ENCODE measurements around the gene CCDC160. TPM values are rescaled to one million over a fixed set of nuclear protein-coding genes. Genes with fewer than 3 reads are reported as not detected.

The CCDC160 gene
- total RNA-seq, 3 donors from 2014 or later (not counting 1 experiment from before 2014, with no cell fraction given): not detected

DNA sequence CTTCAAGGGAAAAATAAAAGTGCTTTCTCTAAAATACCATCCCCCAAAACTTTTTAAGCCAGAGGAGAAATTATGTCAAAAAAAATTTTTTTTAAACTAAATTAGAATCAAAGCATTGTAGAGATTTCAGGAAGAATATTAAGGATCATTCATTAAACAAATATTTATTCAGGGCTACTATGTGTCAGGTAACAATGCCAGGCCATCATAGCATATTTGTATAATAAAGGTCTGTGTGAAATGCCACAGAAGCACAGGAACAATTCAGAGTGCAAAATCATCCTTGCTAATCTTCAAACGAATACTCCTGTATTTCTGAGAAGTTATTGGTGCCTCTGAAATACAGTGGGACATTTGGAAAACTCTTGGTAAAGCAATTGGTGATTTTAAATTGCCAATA lies 2.0 kb downstream of the CCDC160 start:
- 100% methylated on average over 1 of the region's 1 CpG for WGBS (ENCODE audit: insufficient coverage)
- H3K4me3 Mint-ChIP-seq: no peak overlapping the region
- no peaks in the 10 kb centered on the region for H3K4me1 Mint-ChIP-seq
- H3K27me3 Mint-ChIP-seq (ENCODE audit: low read depth in 2 of 2): peaks cover 5 to 22% of the 10 kb centered on the region in 2 donors
- Histone ChIP-seq H3K4me1 (ENCODE audit: control insufficient read depth, insufficient read depth, low read length) (peaks cover 10% of the 10 kb centered on the region), H3K27me3 (ENCODE audit: control insufficient read depth, insufficient read depth, low read length) (peaks cover 8% of the 10 kb centered on the region), H3K4me3 (ENCODE audit: low read length) (no peak overlapping the region), H3K9me3 (ENCODE audit: control insufficient read depth, insufficient read depth, low read length) (no peaks in the 10 kb centered on the region), H3K27ac (ENCODE audit: low read length) (no peak overlapping the region), H3K36me3 (ENCODE audit: control insufficient read depth, insufficient read depth, low read length) (no peaks in the 10 kb centered on the region)
- ATAC-seq: no peak
- TF ChIP-seq, protein P1, sequence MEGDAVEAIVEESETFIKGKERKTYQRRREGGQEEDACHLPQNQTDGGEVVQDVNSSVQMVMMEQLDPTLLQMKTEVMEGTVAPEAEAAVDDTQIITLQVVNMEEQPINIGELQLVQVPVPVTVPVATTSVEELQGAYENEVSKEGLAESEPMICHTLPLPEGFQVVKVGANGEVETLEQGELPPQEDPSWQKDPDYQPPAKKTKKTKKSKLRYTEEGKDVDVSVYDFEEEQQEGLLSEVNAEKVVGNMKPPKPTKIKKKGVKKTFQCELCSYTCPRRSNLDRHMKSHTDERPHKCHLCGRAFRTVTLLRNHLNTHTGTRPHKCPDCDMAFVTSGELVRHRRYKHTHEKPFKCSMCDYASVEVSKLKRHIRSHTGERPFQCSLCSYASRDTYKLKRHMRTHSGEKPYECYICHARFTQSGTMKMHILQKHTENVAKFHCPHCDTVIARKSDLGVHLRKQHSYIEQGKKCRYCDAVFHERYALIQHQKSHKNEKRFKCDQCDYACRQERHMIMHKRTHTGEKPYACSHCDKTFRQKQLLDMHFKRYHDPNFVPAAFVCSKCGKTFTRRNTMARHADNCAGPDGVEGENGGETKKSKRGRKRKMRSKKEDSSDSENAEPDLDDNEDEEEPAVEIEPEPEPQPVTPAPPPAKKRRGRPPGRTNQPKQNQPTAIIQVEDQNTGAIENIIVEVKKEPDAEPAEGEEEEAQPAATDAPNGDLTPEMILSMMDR (IDR thresholded peaks at IDR 0.05): no peak
- H3K36me3 Mint-ChIP-seq: no peaks in the 10 kb centered on the region
- no peak overlapping the region for H3K27ac Mint-ChIP-seq
- DNase-seq: no peak
- intact Hi-C loops (cut with micrococcal nuclease): no loop called here
- H3K9me3 Mint-ChIP-seq: no peaks in the 10 kb centered on the region

DNA sequence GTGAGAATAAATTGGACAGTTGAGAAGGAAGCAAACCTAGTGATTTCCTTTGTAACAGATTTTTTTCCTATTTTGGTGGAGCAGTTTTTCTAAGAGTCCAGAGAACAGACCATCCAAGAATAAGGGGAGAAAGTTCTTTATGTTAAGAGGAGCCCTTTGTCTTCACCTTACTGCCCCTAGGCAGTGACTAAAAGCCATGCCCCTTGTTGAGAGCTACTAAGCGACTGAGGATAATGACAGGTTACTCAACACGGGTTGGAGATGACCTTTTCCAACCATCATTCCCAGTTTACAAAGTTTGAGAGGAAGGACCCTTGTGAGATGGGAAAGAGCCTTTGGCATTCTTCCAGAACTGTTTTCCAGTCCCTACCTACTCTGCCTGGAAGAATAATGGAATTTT lies 3.2 kb downstream of the CCDC160 start:
- intact Hi-C loops (cut with micrococcal nuclease): no loop called here
- WGBS (ENCODE audit: insufficient coverage): no CpG with 5 or more reads among the region's 2 CpGs
- Mint-ChIP-seq H3K27me3 (ENCODE audit: low read depth in 2 of 2) (peaks cover 5 to 34% of the 10 kb centered on the region in 2 donors), H3K36me3 (no peaks in the 10 kb centered on the region), H3K4me3 (no peak overlapping the region), H3K4me1 (no peaks in the 10 kb centered on the region), H3K27ac (no peak overlapping the region), H3K9me3 (no peaks in the 10 kb centered on the region)
- no peaks in the 10 kb centered on the region for H3K9me3 ChIP-seq (ENCODE audit: control insufficient read depth, insufficient read depth, low read length)
- no peak overlapping the region for H3K27ac ChIP-seq (ENCODE audit: low read length)
- ATAC-seq (no peak), DNase-seq (no peak)
- no peak overlapping the region for H3K4me3 ChIP-seq (ENCODE audit: low read length)
- H3K27me3 ChIP-seq (ENCODE audit: control insufficient read depth, insufficient read depth, low read length): peaks cover 8% of the 10 kb centered on the region
- TF ChIP-seq, protein P1 (IDR thresholded peaks at IDR 0.05): no peak
- peaks cover 10% of the 10 kb centered on the region for H3K4me1 ChIP-seq (ENCODE audit: control insufficient read depth, insufficient read depth, low read length)
- H3K36me3 ChIP-seq (ENCODE audit: control insufficient read depth, insufficient read depth, low read length): no peaks in the 10 kb centered on the region

DNA sequence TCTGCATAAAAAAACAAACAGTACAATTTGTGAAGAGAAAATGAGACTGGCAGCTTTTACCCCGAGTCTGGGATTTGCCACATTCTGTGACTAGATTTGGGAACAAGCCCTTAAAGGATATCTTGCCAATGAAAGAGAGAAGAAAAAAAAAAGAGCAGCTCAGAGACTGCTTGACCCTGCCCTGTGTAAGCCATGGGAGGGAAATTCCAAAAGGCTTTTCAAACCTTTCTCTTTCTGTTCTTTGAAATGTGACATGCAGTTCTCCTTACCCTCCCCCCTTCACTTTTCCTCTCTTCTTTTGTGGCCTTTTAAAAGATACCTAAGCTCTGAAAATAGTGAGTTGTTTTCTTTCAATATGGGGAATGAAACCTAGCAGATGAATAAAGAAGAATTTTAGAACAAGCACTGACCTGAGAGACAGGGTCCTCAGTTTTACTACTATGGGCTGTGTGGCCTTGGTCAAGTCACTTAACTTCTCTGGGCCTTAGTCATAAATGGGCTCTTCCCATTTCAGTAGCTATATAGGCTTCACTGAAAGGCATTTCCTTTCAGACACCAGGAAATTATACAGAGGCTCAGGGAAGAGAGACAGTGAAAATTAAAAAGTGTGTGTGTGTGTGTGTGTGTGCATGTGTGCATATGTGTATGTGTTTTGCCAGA lies 5.1 kb downstream of the CCDC160 start:
- Histone ChIP-seq H3K9me3 (ENCODE audit: control insufficient read depth, insufficient read depth, low read length) (no peaks in the 10 kb centered on the region), H3K36me3 (ENCODE audit: control insufficient read depth, insufficient read depth, low read length) (no peaks in the 10 kb centered on the region), H3K27ac (ENCODE audit: low read length) (no peak overlapping the region), H3K27me3 (ENCODE audit: control insufficient read depth, insufficient read depth, low read length) (peaks cover 3% of the 10 kb centered on the region), H3K4me1 (ENCODE audit: control insufficient read depth, insufficient read depth, low read length) (peaks cover 5% of the 10 kb centered on the region), H3K4me3 (ENCODE audit: low read length) (no peak overlapping the region)
- Mint-ChIP-seq H3K4me3 (no peak overlapping the region), H3K27ac (no peak overlapping the region), H3K36me3 (no peaks in the 10 kb centered on the region), H3K27me3 (ENCODE audit: low read depth in 2 of 2) (peaks cover 5 to 39% of the 10 kb centered on the region in 2 donors), H3K9me3 (no peaks in the 10 kb centered on the region), H3K4me1 (no peaks in the 10 kb centered on the region)
- no peak for ATAC-seq
- TF ChIP-seq, protein P1 (IDR thresholded peaks at IDR 0.05): no peak
- no peak for DNase-seq
- WGBS (ENCODE audit: insufficient coverage): 86% methylated on average over 1 of the region's 1 CpG
- intact Hi-C loops (cut with micrococcal nuclease): no loop called here

DNA sequence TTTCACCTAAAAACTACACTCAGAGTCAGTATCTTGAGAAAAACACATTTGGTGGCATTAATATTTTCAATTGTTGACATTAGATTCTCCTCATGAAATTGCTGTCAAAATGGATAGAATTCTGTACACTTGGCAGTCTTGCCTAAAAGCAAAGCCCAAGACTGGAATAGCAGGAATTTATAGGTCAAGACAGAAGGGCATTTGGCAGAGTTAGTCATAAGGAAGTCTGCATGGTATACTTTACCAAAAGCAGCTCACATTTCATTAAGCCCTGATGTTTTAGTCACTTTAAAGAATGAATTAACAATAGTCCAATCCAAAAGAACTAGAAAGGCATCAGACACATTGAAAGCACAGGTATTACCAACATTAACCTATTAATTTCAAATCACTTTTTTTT lies 7.1 kb downstream of the CCDC160 start:
- Histone ChIP-seq H3K9me3 (ENCODE audit: control insufficient read depth, insufficient read depth, low read length) (no peaks in the 10 kb centered on the region), H3K36me3 (ENCODE audit: control insufficient read depth, insufficient read depth, low read length) (no peaks in the 10 kb centered on the region), H3K4me1 (ENCODE audit: control insufficient read depth, insufficient read depth, low read length) (no peaks in the 10 kb centered on the region), H3K27ac (ENCODE audit: low read length) (no peak overlapping the region), H3K4me3 (ENCODE audit: low read length) (no peak overlapping the region), H3K27me3 (ENCODE audit: control insufficient read depth, insufficient read depth, low read length) (no peaks in the 10 kb centered on the region)
- TF ChIP-seq, protein P1 (IDR thresholded peaks at IDR 0.05): no peak
- Mint-ChIP-seq H3K4me3 (no peak overlapping the region), H3K9me3 (no peaks in the 10 kb centered on the region), H3K27me3 (ENCODE audit: low read depth in 2 of 2) (peaks cover 5 to 39% of the 10 kb centered on the region in 2 donors), H3K4me1 (no peaks in the 10 kb centered on the region), H3K27ac (no peak overlapping the region), H3K36me3 (no peaks in the 10 kb centered on the region)
- DNase-seq (no peak), ATAC-seq (no peak)
- intact Hi-C loops (cut with micrococcal nuclease): no loop called here

Data from natural killer cell (primary cell).